GM19395 (cell line): ENCODE results near the gene NLRP13.
"Not testable (repeated sequence)": the region's sequence is repeated elsewhere in the genome, so short reads cannot be mapped to it uniquely, and the experiment has no call there.

Experiments used
- ATAC-seq: cut with Tn5 transposase; IDR thresholded peaks from one replicate; pipeline ENCODE4 v1.9.1; 2021; ENCODE audit warnings: mild to moderate bottlenecking, moderate library complexity; ENCODE audit not compliant: unreplicated experiment

Gene NLRP13

GRCh38 chr19:55931936-55932386, at the start of gene NLRP13:
Gene NLRP13 (minus strand): TSS chr19:55932336. CDS start chr19:55932311, 25 bp downstream.
- no peak for ATAC-seq

DNA sequence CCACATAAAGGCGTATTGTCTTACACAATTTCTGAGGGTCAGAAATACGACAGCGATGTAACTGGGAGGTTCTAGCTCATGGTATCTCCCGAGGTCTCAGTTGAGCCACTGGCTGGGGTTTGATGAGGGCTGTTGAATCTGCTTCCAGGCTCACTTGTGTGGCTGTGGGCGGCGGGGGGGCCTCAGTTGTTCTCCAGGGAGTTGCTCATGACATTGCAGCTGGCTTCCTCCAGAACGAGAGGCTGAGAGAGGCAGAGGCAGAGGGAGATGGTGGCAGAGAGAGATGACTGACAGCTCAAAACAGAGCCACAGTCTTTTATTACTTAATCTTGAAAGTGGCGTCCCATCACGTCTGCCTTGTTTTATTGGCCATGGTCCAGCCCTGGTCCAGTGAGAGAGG, 48.3 kb upstream of the NLRP13 start:
- ATAC-seq, result no peak

DNA sequence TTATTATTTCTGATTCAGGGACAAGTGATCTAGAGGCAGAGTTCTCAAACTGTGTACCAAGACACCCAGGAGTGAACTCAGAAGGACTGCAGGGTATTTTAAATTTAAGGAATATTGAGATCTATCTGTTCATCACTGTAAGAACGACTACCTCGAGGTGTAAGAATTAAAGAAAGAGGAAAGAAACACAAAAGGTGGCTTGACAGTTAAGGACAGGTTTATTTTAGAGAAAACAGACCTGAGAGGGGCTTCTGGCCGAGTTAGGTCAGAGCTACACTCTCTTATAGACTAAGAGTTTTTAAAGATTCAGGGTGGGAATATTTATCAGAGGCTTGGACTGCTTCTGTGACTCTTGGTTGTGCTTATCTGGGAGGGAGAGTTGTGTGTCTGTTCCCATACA, 41.8 kb upstream of the NLRP13 start:
- ATAC-seq, result no peak

DNA sequence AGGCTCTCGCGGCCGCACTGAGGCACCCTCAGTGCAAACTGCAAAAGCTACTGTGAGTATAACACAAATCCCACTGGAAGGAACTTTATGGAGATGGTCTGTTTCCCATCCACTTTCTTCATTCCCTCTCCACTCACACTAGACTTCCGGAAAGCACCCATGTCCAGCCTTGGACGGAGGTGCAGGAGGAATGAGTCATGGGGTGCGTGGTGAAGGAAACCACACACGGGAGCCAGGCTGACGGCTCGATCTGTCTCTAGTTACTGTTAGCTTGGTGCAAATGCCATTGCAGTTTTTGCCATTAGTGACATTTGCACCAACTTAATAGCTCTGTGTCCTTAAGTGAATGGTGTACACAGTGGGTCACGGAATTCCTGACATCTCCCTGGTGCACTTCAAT, 30.1 kb upstream of the NLRP13 start:
- ATAC-seq, result no peak

- ATAC-seq, result no peak
Observed at GRCh38 chr19:55959996-55960675, 28.0 kb upstream of the NLRP13 start.

GRCh38 chr19:55958356-55958755, 26.2 kb upstream of the NLRP13 start:
- ATAC-seq, result no peak

DNA sequence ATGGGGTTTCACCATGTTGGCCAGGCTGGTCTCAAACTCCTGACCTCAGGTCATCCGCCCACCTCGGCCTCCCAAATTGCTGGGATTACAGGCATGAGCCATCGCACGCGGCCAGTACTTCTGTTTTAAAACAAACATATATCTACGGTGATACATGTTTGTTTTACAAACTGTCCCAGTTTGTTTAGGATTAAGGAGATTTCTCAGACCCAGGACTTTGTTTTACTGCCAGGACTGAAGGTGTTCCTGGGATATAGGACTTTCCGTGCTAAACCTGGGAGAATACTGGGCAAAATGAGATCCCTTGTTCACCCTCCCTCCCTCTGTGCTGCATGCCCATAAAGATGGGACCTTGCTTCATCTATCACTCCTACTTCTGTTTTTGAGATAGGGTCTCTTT, 24.3 kb upstream of the NLRP13 start:
- no peak for ATAC-seq

GRCh38 chr19:55950566-55950965, 18.4 kb upstream of the NLRP13 start:
- ATAC-seq, result not testable (repeated sequence)

DNA sequence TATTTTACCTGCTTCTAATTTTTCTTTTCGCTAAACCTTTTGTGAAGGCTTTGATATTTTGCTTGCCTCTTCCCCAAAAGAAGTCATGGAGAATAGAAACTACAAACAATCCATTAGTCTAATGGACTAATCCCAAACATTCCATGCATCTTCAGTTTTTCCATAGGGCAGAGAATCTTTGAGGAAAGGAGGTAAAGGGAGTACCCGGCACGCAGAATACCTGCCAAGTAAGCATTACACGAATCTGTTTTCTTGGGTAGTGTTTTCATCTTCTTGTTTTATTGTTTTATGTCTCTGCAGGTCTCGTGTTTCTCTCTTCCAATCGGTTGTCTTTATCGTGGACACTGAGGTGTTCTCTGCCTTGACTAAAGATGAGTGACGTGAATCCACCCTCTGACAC, 15.4 kb upstream of the NLRP13 start, which contains the start of gene NLRP8:
Gene NLRP8 (plus strand): TSS at position 301 of the 400 bp plus-strand sequence.
- ATAC-seq, result no peak

GRCh38 chr19:55940306-55940705, 8.2 kb upstream of the NLRP13 start:
- ATAC-seq, result no peak

DNA sequence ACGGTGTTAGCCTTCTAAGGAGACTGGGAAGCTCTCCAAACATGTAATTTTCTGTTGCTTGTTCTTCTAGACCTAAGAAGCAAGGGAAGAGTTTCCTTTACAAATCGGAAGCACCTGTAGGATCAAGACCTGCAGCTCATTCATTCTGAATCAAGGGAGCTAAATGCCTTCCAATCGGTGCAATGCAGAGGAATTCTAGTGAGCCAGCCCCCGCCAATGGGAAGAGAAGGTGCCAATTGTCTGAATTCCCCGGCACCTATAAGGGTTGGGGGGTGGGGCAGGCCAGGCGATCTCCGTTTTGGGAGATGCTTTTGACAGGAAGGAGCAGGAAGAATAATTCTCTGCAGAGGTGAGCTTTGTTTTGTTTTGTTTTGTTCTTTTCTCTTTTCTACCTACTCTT, 7.1 kb upstream of the NLRP13 start:
- ATAC-seq, result no peak

- no peak for ATAC-seq
Observed at GRCh38 chr19:55935206-55935605, 3.1 kb upstream of the NLRP13 start.

GRCh38 chr19:55930996-55931515, 1.1 kb downstream of the NLRP13 start:
- ATAC-seq, result no peak

DNA sequence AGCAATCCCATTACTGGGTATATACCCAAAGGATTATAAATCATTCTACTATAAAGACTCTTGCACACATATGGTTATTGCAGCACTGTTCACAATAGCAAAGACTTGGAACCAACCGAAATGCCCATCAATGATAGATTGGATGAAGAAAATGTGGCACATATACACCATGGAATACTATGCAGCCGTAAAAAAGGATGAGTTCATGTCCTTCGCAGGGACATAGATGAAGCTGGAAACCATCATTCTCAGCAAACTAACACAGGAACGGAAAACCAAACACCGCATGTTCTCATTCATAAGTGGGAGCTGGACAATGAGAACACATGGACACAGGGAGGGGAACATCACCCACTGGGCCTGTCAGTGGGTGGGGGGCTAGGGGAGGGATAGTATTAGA, 2.9 kb downstream of the NLRP13 start:
- ATAC-seq, result not testable (repeated sequence)

- ATAC-seq, result no peak
Observed at GRCh38 chr19:55927991-55928390, 4.1 kb downstream of the NLRP13 start.

DNA sequence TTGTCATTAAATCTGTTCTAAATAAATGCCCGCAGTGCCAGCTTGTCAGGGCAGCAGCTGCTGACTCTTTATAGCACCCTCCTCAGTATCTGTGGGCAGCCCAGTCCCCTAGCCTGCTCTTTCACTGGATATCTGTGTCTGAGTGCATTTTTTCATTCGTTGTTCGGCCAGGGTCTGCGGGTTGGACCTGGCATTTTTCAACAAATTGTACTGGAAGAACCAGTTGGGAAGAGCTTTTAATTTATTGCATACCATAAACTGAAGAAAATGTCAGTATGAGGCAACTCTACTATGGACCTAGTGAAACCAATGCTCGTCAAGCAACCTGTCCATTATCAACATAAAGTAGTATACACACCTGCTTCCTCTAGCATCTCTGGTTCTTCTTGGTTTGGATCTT, 8.6 kb downstream of the NLRP13 start:
- no peak for ATAC-seq

DNA sequence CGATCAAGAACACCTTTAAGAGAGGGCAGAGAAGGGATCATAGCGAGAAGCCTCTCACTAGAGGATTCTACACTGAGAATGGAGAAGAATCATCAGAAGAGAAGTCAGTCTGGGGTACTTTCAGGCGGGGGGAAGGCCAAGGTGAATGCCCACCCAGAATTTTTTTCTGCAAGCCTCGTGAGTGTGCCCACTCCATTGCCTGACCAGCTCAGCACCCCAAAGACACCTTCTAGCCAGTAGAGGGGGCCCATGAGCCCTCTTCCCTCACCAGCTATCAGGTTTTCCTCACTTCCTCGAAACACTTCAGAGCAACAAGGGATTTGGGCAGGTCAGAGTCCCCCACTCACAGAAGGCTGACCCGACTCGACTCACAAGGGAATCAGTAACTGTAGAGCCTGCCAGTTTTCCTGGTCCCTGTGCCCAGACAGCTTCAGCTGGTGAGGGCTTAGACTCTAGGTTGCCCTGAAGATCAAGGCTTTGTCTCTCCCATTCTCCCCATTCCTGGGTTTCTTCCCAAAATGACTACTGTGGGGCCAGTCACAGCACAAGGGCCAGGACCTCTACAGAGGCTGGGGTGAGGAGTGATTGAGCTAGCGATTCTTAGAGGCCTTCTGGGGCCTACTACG, 18.4 kb downstream of the NLRP13 start:
- ATAC-seq, result no peak

DNA sequence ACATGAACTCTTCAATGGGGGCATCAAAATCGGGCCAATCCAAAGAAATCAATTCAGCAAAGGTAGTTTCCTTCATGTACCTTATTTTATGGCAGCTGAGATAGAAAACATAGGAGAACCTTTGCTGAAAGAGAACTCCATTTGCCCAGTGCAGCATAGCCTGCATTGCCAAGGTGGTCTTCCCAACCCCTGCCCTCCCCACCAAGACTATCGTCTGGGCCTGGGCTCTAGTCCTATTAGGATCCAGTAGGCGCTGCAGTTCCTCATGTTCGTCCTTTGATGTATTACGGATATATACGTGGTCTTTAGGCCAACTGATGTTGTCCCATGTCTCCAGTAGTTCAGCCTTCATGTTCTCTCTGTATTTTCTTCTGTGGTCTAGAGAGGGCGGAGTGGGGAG, 19.2 kb downstream of the NLRP13 start:
- no peak for ATAC-seq

- ATAC-seq, result no peak
Observed at GRCh38 chr19:55909801-55910200, 22.3 kb downstream of the NLRP13 start.

GRCh38 chr19:55907746-55908145, 24.4 kb downstream of the NLRP13 start:
- ATAC-seq, result no peak

DNA sequence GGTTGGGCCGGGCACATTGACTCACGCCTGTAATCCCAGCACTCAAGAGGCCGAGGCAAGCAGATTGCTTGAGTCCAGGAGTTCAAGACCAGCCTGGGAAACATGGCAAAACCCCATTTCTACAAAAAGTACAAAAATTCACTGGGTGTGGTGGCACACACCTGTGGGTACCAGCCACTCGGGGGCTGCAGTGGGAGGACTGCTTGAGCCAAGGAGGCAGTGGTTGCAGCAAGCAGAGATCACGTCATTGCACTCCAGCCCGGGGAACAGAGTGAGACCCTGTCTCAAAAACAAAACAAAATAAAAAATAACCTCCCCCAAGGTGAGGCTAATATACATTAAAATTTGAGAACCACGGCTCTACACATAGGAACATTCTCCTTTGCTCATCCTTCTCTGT, 24.9 kb downstream of the NLRP13 start:
- ATAC-seq, result no peak

DNA sequence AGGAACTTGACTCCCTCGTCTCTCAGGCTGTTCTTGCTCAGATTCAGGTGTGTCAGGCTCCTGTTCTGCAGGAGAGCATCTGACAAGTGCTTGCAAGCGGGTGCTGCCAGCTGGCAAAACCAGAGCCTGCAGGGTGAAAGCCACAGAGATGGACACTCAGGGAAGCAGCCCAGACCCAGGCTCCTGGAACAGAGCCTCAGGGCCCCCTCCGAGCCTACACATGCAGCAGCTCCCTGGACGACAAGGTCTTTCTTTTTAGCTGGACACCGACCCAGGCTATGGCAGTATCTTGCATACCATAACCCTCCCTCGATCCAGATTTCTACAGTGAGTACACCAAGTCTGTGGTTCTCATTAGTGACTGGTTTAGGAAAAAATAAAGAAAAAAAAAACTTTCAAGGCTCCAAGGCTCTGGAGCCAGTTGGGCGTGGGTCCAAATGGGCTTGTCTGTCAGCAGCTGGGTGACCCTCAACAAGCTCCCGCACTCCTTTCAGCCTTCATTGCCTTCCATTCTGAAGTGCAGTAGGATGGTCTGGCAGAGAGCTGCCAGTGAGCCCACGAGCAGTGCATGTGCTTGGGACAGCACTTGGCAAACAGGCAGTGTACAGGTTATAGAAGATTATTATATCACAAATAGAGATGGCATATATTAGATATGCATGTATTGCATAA, 29.9 kb downstream of the NLRP13 start:
- ATAC-seq, result no peak
